HL-60 (cell line): ENCODE measurements around the gene SWSAP1.
A peak's percentile ranks its signal among the peaks of the same experiment; 100 is the strongest.

ENCODE experiments used
- DNase-seq, 2 experiments: peaks; one replicate each; pipeline ENCODE4 v3.0.0-alpha.2; 2010 to 2020; ENCODE audit warnings: low read depth in 1 of 2, low spot score in 1 of 2
- H3K27ac ChIP-seq: fragments of 250-450 bp; sonication (Bioruptor Pico); replicated peaks from 2 replicates; pipeline ENCODE4 v1.5.1; 2020; ENCODE audit warnings: mild to moderate bottlenecking, moderate library complexity
- H3K27me3 ChIP-seq: fragments of 250-450 bp; sonication (Bioruptor Pico); 2 replicates; pipeline ENCODE4 v1.5.1; 2021; ENCODE audit warnings: mild to moderate bottlenecking, moderate library complexity; ENCODE audit not compliant: insufficient read depth, poor library complexity, severe bottlenecking
- H3K4me3 ChIP-seq: replicated peaks from 2 replicates; pipeline ENCODE4 v1.5.1; 2011; ENCODE audit warnings: mild to moderate bottlenecking, control low read depth, low read length; ENCODE audit not compliant: insufficient read depth
- CTCF ChIP-seq: IDR thresholded peaks from one replicate; pipeline ENCODE4 v1.5.1; 2011; ENCODE audit warnings: low read length, control low read depth, inconsistent platforms; ENCODE audit not compliant: insufficient read depth
- GABPA ChIP-seq: IDR thresholded peaks from 2 replicates; pipeline ENCODE4 v1.6.1; 2012; ENCODE audit warnings: low read depth
- POLR2AphosphoS5 ChIP-seq: IDR thresholded peaks from 2 replicates; pipeline ENCODE4 v1.6.1; 2012; ENCODE audit warnings: low read depth
- REST ChIP-seq: IDR thresholded peaks from 2 replicates; pipeline ENCODE4 v1.6.1; 2012; ENCODE audit warnings: low read depth; ENCODE audit not compliant: insufficient replicate concordance
- SPI1 ChIP-seq: IDR thresholded peaks from 2 replicates; pipeline ENCODE4 v1.6.1; 2012; ENCODE audit warnings: low read depth, mild to moderate bottlenecking, borderline replicate concordance

The SWSAP1 gene

DNA sequence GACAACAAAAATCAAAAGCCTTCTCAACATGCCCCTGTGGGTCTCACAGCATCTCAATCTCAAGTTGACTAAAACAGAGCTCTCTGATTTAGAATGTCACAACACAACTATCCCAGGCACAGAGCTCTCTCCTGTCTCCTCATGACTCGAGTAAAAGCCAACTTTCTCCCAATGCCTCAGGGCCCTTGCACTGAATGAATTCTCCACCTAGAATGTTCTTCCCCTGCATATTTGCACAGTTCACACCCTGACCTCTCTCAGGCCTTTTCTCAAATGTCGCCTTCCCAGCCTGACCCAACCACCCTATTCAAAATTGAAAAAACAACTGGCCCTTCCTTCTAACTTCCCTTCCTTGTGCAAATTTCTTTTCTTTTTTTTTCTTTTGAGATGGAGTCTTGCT lies 3.7 kb upstream of the SWSAP1 start:
- DNase-seq, result no peak
- Histone ChIP-seq H3K27ac (no peak overlapping the region), H3K4me3 (no peak overlapping the region), H3K27me3 (no peaks in the 10 kb centered on the region)
- TF ChIP-seq REST (no peak), CTCF (no peak), POLR2AphosphoS5 (no peak), GABPA (no peak), SPI1 (no peak)

- peak in 1 of 2 experiments; percentile 71 for DNase-seq
- no peak for TF ChIP-seq POLR2AphosphoS5
- no peak for TF ChIP-seq GABPA
- no peak for TF ChIP-seq REST
- TF ChIP-seq CTCF, result no peak
- no peak for TF ChIP-seq SPI1
- peak overlapping the region; percentile 56; the same call in 1 of the 2 replicates for H3K4me3 ChIP-seq
- peak overlapping the region; percentile 95 for H3K27ac ChIP-seq
- no peaks in the 10 kb centered on the region for H3K27me3 ChIP-seq
These were observed 1.1 kb upstream of the SWSAP1 start for GRCh38 chr19:11373166-11373884.

DNA sequence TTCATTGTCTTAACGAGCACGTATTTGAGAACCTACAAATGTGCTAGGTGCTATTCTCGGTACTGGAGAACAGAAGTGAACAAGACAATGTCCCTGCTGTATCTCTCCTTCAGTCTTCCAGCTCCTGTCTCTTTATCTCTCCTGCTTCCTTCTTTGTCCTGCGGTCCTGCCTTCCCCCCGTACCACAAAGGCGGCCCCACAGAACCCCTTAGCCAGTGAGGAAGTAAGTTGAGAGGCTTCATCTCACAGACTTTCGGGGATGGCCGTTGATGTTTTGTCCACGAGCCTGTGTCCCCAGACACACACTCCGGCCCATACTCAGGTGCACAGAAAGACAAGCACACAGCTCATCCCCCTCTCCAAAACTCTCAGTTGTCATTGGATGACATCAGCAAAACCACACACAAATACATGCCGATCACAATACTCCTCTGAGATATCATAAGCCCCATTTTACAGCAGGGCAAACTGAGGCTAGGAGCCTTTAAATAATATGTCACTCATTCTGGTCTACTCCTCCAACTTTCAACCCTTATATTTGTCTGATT lies 507 bp upstream of the SWSAP1 start:
- peak overlapping the region; percentile 95 for H3K27ac ChIP-seq
- H3K27me3 ChIP-seq, result no peaks in the 10 kb centered on the region
- peak; percentile 58 to 70 for DNase-seq
- TF ChIP-seq CTCF, result no peak
- TF ChIP-seq SPI1, result peak; percentile 68; the same call in 1 of the 2 replicates
- TF ChIP-seq POLR2AphosphoS5, result no peak
- TF ChIP-seq GABPA, result no peak; the same call in 1 of the 2 replicates
- TF ChIP-seq REST, result no peak
- H3K4me3 ChIP-seq, result peak overlapping the region; percentile 56
